IMR-90 (cell line): ENCODE measurements around the gene MEGF10. TPM values are rescaled to one million over a fixed set of nuclear protein-coding genes. Genes with fewer than 3 reads are reported as not detected.

Experiments used
- ATAC-seq: fragments of 200-7000 bp; cut with Tn5 transposase; 2 replicates; pipeline ENCODE4 v1.9.1; 2020; ENCODE audit warnings: low read depth, mild to moderate bottlenecking, moderate library complexity
- BruUV-seq: library from RNA; stranded (reverse); fragments of 400-500 nt; replicated peaks from 2 replicates; lab custom pipeline; 2021; lab: Mats Ljungman, UMichigan
- CTCF ChIA-PET: fragments of 300-600 bp; formaldehyde crosslinking; extraction: SDS; loops from one replicate; lab custom pipeline; 2021; ENCODE audit warnings: antibody characterized with exemption; lab: Yijun Ruan, JAX
- POLR2A ChIA-PET: fragments of 300-600 bp; sonication (Branson Sonifier 250); formaldehyde crosslinking; loops from one replicate; lab custom pipeline; 2022; ENCODE audit warnings: antibody characterized with exemption; ENCODE audit not compliant: unreplicated experiment; lab: Charles Lee
- DNase-seq: peaks from one replicate; pipeline ENCODE4 v3.0.0; 2013
- H2AFZ ChIP-seq: replicated peaks from 2 replicates; pipeline ENCODE3; 2013; ENCODE audit warnings: low read length, mild to moderate bottlenecking; ENCODE audit not compliant: poor library complexity
- H2AK5ac ChIP-seq: 2 replicates; pipeline ENCODE4 v1.6.1; 2013; ENCODE audit warnings: low read depth, low read length, inconsistent platforms
- H2AK9ac ChIP-seq: replicated peaks from 2 replicates; pipeline ENCODE3; 2013; ENCODE audit warnings: mild to moderate bottlenecking, low read depth, low read length, moderate library complexity; ENCODE audit not compliant: poor library complexity
- H2BK120ac ChIP-seq: 2 replicates; pipeline ENCODE4 v1.6.1; 2013; ENCODE audit warnings: low read depth, low read length, inconsistent platforms
- H2BK15ac ChIP-seq: 3 replicates; pipeline ENCODE4 v1.6.1; 2013; ENCODE audit warnings: low read depth, low read length, inconsistent platforms
- H2BK20ac ChIP-seq: 2 replicates; pipeline ENCODE4 v1.6.1; 2013; ENCODE audit warnings: low read depth, mild to moderate bottlenecking, inconsistent platforms, low read length, moderate library complexity
- H2BK5ac ChIP-seq: 2 replicates; pipeline ENCODE4 v1.6.1; 2013; ENCODE audit warnings: mild to moderate bottlenecking, low read depth, low read length, inconsistent platforms; ENCODE audit not compliant: poor library complexity, severe bottlenecking
- H3K14ac ChIP-seq: replicated peaks from 2 replicates; pipeline ENCODE4 v1.6.1; 2013; ENCODE audit warnings: low read depth, low read length, inconsistent platforms
- H3K18ac ChIP-seq: 2 replicates; pipeline ENCODE4 v1.6.1; 2013; ENCODE audit warnings: low read depth, low read length, control low read depth
- H3K23ac ChIP-seq: 2 replicates; pipeline ENCODE4 v1.6.1; 2013; ENCODE audit warnings: low read depth, low read length, inconsistent platforms
- H3K27ac ChIP-seq: 2 replicates; pipeline ENCODE4 v1.5.1; 2013; ENCODE audit warnings: mild to moderate bottlenecking, control low read depth, low read length; ENCODE audit not compliant: insufficient read depth
- H3K27me3 ChIP-seq: 2 replicates; pipeline ENCODE4 v1.6.1; 2013; ENCODE audit warnings: low read length; ENCODE audit not compliant: control insufficient read depth, insufficient read depth
- H3K36me3 ChIP-seq: 2 replicates; pipeline ENCODE4 v1.6.1; 2013; ENCODE audit warnings: low read length, mixed read lengths; ENCODE audit not compliant: control insufficient read depth, insufficient read depth
- H3K4ac ChIP-seq: 2 replicates; pipeline ENCODE4 v1.6.1; 2013; ENCODE audit warnings: low read depth, low read length, inconsistent platforms
- H3K4me1 ChIP-seq: 2 replicates; pipeline ENCODE4 v1.6.1; 2013; ENCODE audit warnings: low read length, mixed read lengths; ENCODE audit not compliant: control insufficient read depth, insufficient read depth
- H3K4me2 ChIP-seq: 2 replicates; pipeline ENCODE4 v1.6.1; 2013; ENCODE audit warnings: low read depth, mild to moderate bottlenecking, control low read depth, low read length, moderate library complexity
- H3K4me3 ChIP-seq: 2 replicates; pipeline ENCODE4 v1.5.1; 2013; ENCODE audit warnings: low read depth, mild to moderate bottlenecking, control low read depth, low read length, moderate library complexity; ENCODE audit not compliant: insufficient read depth
- H3K56ac ChIP-seq: 2 replicates; pipeline ENCODE4 v1.6.1; 2013; ENCODE audit warnings: low read length, inconsistent platforms; ENCODE audit not compliant: insufficient read depth; ENCODE audit errors: extremely low read depth
- H3K79me1 ChIP-seq, 2 experiments: 2 replicates each; pipeline ENCODE4 v1.6.1; 2013; ENCODE audit warnings: low read length in 2 of 2, inconsistent platforms in 1 of 2, low read depth in 1 of 2
- H3K9ac ChIP-seq: 2 replicates; pipeline ENCODE4 v1.6.1; 2013; ENCODE audit warnings: low read depth, low read length, control low read depth
- H3K9me1 ChIP-seq: 2 replicates; pipeline ENCODE4 v1.6.1; 2013; ENCODE audit warnings: low read length, inconsistent platforms; ENCODE audit not compliant: insufficient read depth
- H3K9me3 ChIP-seq: 2 replicates; pipeline ENCODE4 v1.6.1; 2013; ENCODE audit warnings: low read length; ENCODE audit not compliant: control insufficient read depth, insufficient read depth
- H4K20me1 ChIP-seq: 2 replicates; pipeline ENCODE4 v1.6.1; 2013; ENCODE audit warnings: low read length, inconsistent platforms; ENCODE audit not compliant: insufficient read depth
- H4K5ac ChIP-seq: 2 replicates; pipeline ENCODE4 v1.6.1; 2013; ENCODE audit warnings: mild to moderate bottlenecking, low read depth, low read length, control low read depth
- H4K8ac ChIP-seq, 2 experiments: 2 replicates each; pipeline ENCODE4 v1.6.1; 2013; ENCODE audit warnings: low read depth in 2 of 2, low read length in 2 of 2, control low read depth in 1 of 2, inconsistent platforms in 1 of 2
- H4K91ac ChIP-seq: 2 replicates; pipeline ENCODE4 v1.6.1; 2013; ENCODE audit warnings: low read depth, low read length, inconsistent platforms; ENCODE audit not compliant: insufficient read depth
- BHLHE40 ChIP-seq: fragments of 150-350 bp; IDR thresholded peaks from 2 replicates; pipeline ENCODE4 v1.6.1; 2016; ENCODE audit warnings: mild to moderate bottlenecking, low read depth, low read length
- CEBPB ChIP-seq: IDR thresholded peaks from 2 replicates; pipeline ENCODE4 v1.6.1; 2012; ENCODE audit warnings: low read depth, low read length, improper control_type of control experiment
- FOS ChIP-seq: fragments of 150-350 bp; IDR thresholded peaks from 2 replicates; pipeline ENCODE4 v1.6.1; 2016; ENCODE audit warnings: low read depth, low read length
- MAFK ChIP-seq: IDR thresholded peaks from 2 replicates; pipeline ENCODE4 v1.6.1; 2012; ENCODE audit warnings: low read depth, low read length, improper control_type of control experiment
- MAZ ChIP-seq: IDR thresholded peaks from 2 replicates; pipeline ENCODE4 v1.6.1; 2012; ENCODE audit warnings: low read depth, mild to moderate bottlenecking, low read length, improper control_type of control experiment, moderate library complexity, borderline replicate concordance
- NFE2L2 ChIP-seq: fragments of 150-350 bp; IDR thresholded peaks from 2 replicates; pipeline ENCODE4 v1.6.1; 2016; ENCODE audit warnings: low read depth, mild to moderate bottlenecking, low read length
- POLR2A ChIP-seq: IDR thresholded peaks from 2 replicates; pipeline ENCODE4 v1.6.1; 2012; ENCODE audit warnings: mild to moderate bottlenecking, low read depth, low read length
- RCOR1 ChIP-seq: IDR thresholded peaks from 2 replicates; pipeline ENCODE4 v1.6.1; 2012; ENCODE audit warnings: mild to moderate bottlenecking, low read length, improper control_type of control experiment; ENCODE audit not compliant: insufficient replicate concordance
- RFX5 ChIP-seq: IDR thresholded peaks from 2 replicates; pipeline ENCODE4 v1.8.0; 2012; ENCODE audit warnings: low read depth, mild to moderate bottlenecking, low read length, moderate library complexity
- SMC3 ChIP-seq: fragments of 150-350 bp; IDR thresholded peaks from 2 replicates; pipeline ENCODE4 v1.6.1; 2016; ENCODE audit warnings: low read depth, mild to moderate bottlenecking, antibody characterized with exemption, low read length, moderate library complexity
- WGBS, 2 experiments: methylation state at CpG; one replicate each; pipeline versions ENCODE4 v1.1.5 to v1.1.7; 2013; ENCODE audit warnings: missing lambda C conversion rate in 2 of 2; ENCODE audit not compliant: insufficient read length in 1 of 2; ENCODE audit errors: extremely low coverage in 2 of 2; 5-methylcytosine and 5-hydroxymethylcytosine counted together
- dilution Hi-C: fragments of 300-500 bp; cut with HindIII; formaldehyde crosslinking; loops from one replicate; pipeline ENCODE4 v1.14.3; 2018; ENCODE audit warnings: low sequenced_read_pairs; ENCODE audit not compliant: unreplicated experiment
- in situ Hi-C: fragments of 300-500 bp; cut with MboI; formaldehyde crosslinking; loops from 3 replicates; pipeline ENCODE4 v1.14.3; 2019; ENCODE audit warnings: low sequenced_read_pairs, inconsistent platforms, mixed read lengths
- intact Hi-C: fragments of 100-400 bp; cut with micrococcal nuclease; formaldehyde crosslinking; loops from 2 replicates; pipeline ENCODE4 v1.10.0; 2022
- polyA plus RNA-seq, 3 experiments: library from polyadenylated mRNA; depleted of rRNA; stranded (reverse); fragments of >200 nt; gene quantifications; 2 replicates each; pipeline ENCODE4 v1.2.3, GENCODE V29; 2012; ENCODE audit warnings: low replicate concordance in 1 of 3
- total RNA-seq: library from RNA; depleted of rRNA; stranded (reverse); fragments of >200 nt; gene quantifications from 2 replicates; pipeline ENCODE4 v1.2.3, GENCODE V29; 2012
- TF ChIP-seq, protein P1 (sequence below): fragments of 150-350 bp; IDR thresholded peaks from 2 replicates; pipeline ENCODE4 v1.6.1; 2016; ENCODE audit warnings: low read depth, mild to moderate bottlenecking, low read length, moderate library complexity, borderline replicate concordance

MEGF10 gene
- total and polyA plus RNA-seq, 2 of the 4 experiments (the other 2 are of a cell fraction) = not detected

DNA sequence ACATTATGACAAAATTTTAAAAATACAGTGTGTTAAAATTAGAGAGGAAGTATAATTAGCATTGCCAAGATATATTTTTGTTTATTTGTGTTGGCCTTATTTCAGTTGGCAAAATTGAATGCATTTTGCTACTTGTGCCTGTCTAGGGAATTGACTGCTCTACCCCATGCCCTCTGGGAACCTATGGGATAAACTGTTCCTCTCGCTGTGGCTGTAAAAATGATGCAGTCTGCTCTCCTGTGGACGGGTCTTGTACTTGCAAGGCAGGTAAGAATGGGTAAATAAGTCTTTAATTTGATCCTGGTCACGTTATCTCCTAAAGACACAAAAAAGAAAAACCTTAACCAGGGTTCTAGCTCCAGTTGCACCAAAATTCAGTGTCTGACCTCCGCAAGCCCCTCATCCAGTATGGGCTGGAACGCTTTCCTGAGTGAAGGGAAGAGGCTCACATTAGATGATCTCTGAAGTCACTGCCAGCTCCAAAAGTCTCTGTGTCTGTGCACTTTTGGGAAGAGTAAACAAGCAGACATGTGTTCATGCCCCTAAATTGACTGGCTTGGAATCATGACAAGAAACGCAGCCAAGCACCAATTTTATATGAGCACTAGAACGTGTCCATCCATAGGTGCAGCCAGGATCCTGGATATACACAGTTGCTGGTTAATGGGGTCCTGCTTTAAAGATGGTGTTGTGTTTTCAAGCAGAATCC lies 128.5 kb downstream of the MEGF10 start:
- no peaks in the 10 kb centered on the region for H4K20me1 ChIP-seq
- no peak for DNase-seq
- no peak for ATAC-seq
- H3K27me3 ChIP-seq = peaks cover 7% of the 10 kb centered on the region
- no peak overlapping the region for H2BK120ac ChIP-seq
- no peak overlapping the region for H2BK15ac ChIP-seq
- no peaks in the 10 kb centered on the region for H3K9me1 ChIP-seq
- no peak overlapping the region for H3K27ac ChIP-seq
- H3K9ac ChIP-seq = no peak overlapping the region
- ChIA-PET CTCF (no interaction called here), POLR2A (no interaction called here)
- no peak overlapping the region for H2AK5ac ChIP-seq
- H2BK20ac ChIP-seq = no peak overlapping the region
- no peaks in the 10 kb centered on the region for H3K36me3 ChIP-seq
- no peaks in the 10 kb centered on the region for H3K79me1 ChIP-seq
- no peak overlapping the region for H3K23ac ChIP-seq
- dilution Hi-C loops (no loop called here), in situ Hi-C loops (no loop called here), intact Hi-C loops (no loop called here)
- H2AK9ac ChIP-seq = no peak overlapping the region
- no peak overlapping the region for H4K8ac ChIP-seq
- no peak overlapping the region for H3K4me2 ChIP-seq
- TF ChIP-seq, protein P1, sequence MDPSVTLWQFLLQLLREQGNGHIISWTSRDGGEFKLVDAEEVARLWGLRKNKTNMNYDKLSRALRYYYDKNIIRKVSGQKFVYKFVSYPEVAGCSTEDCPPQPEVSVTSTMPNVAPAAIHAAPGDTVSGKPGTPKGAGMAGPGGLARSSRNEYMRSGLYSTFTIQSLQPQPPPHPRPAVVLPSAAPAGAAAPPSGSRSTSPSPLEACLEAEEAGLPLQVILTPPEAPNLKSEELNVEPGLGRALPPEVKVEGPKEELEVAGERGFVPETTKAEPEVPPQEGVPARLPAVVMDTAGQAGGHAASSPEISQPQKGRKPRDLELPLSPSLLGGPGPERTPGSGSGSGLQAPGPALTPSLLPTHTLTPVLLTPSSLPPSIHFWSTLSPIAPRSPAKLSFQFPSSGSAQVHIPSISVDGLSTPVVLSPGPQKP = no peak
- TF ChIP-seq CEBPB = no peak
- TF ChIP-seq MAFK = no peak
- no peak for TF ChIP-seq SMC3
- no peak for TF ChIP-seq MAZ
- TF ChIP-seq BHLHE40 = no peak
- no peak for TF ChIP-seq POLR2A
- no peak for TF ChIP-seq RCOR1
- no peak for TF ChIP-seq FOS
- no peak for TF ChIP-seq NFE2L2
- no peak for TF ChIP-seq RFX5
- no peak overlapping the region for H4K5ac ChIP-seq
- H3K18ac ChIP-seq = no peak overlapping the region
- H3K9me3 ChIP-seq = no peaks in the 10 kb centered on the region
- no peaks in the 10 kb centered on the region for H3K4me1 ChIP-seq
- no peak overlapping the region for H2BK5ac ChIP-seq
- no peak overlapping the region for H3K56ac ChIP-seq
- BruUV-seq = no TSS peak
- H4K91ac ChIP-seq = no peak overlapping the region
- H2AFZ ChIP-seq = no peak overlapping the region
- no peak overlapping the region for H3K14ac ChIP-seq
- no peak overlapping the region for H3K4ac ChIP-seq
- no peak overlapping the region for H3K4me3 ChIP-seq
- no CpG with 5 or more reads among the region's 7 CpGs for WGBS, 2 experiments
